Activated CD8-positive, alpha-beta T cell treated with anti-CD3 and anti-CD28 coated beads for 36 hours (primary cell): ENCODE data around the gene GFPT1. TPM values are rescaled to one million over a fixed set of nuclear protein-coding genes. Genes with fewer than 3 reads are reported as not detected.
"Not testable (repeated sequence)": the region's sequence is repeated elsewhere in the genome, so short reads cannot be mapped to it uniquely, and the experiment has no call there.

Experiments used
- ATAC-seq: fragments of 200-7000 bp; cut with Tn5 transposase; one replicate; pipeline ENCODE4 v1.10.0; 2021; ENCODE audit warnings: mild to moderate bottlenecking, moderate library complexity
- CTCF ChIA-PET: fragments of 350-600 bp; sonication (Branson Sonifier 250); formaldehyde crosslinking; loops from one replicate; lab custom pipeline; 2021; ENCODE audit warnings: antibody characterized with exemption; lab: Charles Lee
- POLR2A ChIA-PET: fragments of 350-600 bp; sonication (Branson Sonifier 250); formaldehyde crosslinking; loops from one replicate; lab custom pipeline; 2021; ENCODE audit warnings: antibody characterized with exemption; lab: Charles Lee
- DNase-seq: peaks from one replicate; pipeline ENCODE4 v3.0.0-alpha.2; 2020
- H3K27ac Mint-ChIP-seq: one replicate; pipeline ENCODE4 v1.8.0; 2021; ENCODE audit warnings: mild to moderate bottlenecking, mixed read lengths
- H3K27me3 Mint-ChIP-seq: one replicate; pipeline ENCODE4 v1.8.0; 2021; ENCODE audit warnings: mixed read lengths
- H3K36me3 Mint-ChIP-seq: one replicate; pipeline ENCODE4 v1.8.0; 2021; ENCODE audit warnings: low read depth, mixed read lengths
- H3K4me1 Mint-ChIP-seq: one replicate; pipeline ENCODE4 v1.8.0; 2021; ENCODE audit warnings: low read depth, mixed read lengths
- H3K4me3 Mint-ChIP-seq: one replicate; pipeline ENCODE4 v1.8.0; 2021; ENCODE audit warnings: mild to moderate bottlenecking, moderate library complexity, mixed read lengths
- H3K9me3 Mint-ChIP-seq: one replicate; pipeline ENCODE4 v1.8.0; 2021; ENCODE audit warnings: mixed read lengths
- intact Hi-C: fragments of 100-400 bp; cut with micrococcal nuclease; formaldehyde crosslinking; loops from one replicate; pipeline ENCODE4 v1.10.0; 2022
- total RNA-seq, 2 experiments: library from RNA; stranded (reverse); gene quantifications; one replicate each; pipeline ENCODE4 v1.2.3, GENCODE V29; 2021
- TF ChIP-seq, protein P1 (sequence below): fragments of 200-600 bp; IDR thresholded peaks from one replicate; pipeline ENCODE4 v1.8.0; 2022; ENCODE audit warnings: antibody characterized with exemption, mild to moderate bottlenecking

The GFPT1 gene
- total RNA-seq, 2 experiments from 2014 or later: 37.8 to 38.0 TPM

DNA sequence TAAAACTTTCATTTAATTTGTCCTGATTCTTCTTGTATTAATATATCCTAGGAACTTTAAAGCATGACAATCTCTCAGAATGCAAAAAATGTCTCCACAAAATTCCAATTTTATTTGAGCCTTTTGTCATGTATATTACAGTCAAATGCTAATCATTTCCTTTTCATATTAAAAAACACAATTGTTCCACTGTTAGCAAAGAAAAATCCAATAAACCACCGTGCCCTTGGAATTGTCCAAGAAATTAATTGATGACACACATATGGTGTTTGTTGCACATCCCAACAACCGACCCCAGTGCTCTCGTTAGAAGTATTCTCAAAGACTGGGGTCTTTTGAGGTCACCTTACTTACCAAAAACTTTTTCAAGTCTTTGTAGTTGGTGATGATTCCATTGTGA lies 28.1 kb downstream of the GFPT1 start:
- Mint-ChIP-seq H3K9me3 (no peaks in the 10 kb centered on the region), H3K27me3 (no peaks in the 10 kb centered on the region), H3K36me3 (peaks cover 36% of the 10 kb centered on the region), H3K4me3 (no peak overlapping the region), H3K27ac (no peak overlapping the region), H3K4me1 (no peaks in the 10 kb centered on the region)
- intact Hi-C loops: no loop called here
- no peak for DNase-seq
- POLR2A ChIA-PET: interaction anchor here (1.1 to 1.2 kb wide), 2 partner anchors 9 to 16 kb away, joined by 3 to 4 read pairs; no protein-coding TSS in a partner anchor
- CTCF ChIA-PET: interaction anchor here (0.8 to 1.8 kb wide), 2 partner anchors 17 to 22 kb away, joined by 3 to 8 read pairs; no protein-coding TSS in a partner anchor
- TF ChIP-seq, protein P1, sequence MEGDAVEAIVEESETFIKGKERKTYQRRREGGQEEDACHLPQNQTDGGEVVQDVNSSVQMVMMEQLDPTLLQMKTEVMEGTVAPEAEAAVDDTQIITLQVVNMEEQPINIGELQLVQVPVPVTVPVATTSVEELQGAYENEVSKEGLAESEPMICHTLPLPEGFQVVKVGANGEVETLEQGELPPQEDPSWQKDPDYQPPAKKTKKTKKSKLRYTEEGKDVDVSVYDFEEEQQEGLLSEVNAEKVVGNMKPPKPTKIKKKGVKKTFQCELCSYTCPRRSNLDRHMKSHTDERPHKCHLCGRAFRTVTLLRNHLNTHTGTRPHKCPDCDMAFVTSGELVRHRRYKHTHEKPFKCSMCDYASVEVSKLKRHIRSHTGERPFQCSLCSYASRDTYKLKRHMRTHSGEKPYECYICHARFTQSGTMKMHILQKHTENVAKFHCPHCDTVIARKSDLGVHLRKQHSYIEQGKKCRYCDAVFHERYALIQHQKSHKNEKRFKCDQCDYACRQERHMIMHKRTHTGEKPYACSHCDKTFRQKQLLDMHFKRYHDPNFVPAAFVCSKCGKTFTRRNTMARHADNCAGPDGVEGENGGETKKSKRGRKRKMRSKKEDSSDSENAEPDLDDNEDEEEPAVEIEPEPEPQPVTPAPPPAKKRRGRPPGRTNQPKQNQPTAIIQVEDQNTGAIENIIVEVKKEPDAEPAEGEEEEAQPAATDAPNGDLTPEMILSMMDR: no peak
- no peak for ATAC-seq

DNA sequence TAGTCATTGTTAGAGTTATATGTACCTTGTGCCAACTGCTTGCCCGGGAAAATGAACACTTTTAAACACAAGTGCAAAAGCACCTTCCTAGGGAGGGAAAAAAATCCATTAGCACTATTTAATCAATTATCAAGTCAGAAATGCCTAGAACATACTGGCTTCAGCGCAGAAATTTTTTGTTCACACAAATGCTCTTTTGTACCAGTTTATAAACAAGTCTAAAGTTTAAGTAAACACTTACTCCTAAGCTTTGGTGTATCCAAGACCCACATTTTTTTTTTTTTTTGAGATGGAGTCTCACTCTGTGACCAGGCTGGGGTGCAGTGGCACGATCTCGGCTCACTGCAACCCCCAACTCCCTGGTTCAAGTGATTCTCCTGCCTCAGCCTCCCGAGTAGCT lies 30.6 kb downstream of the GFPT1 start:
- TF ChIP-seq, protein P1: no peak
- peaks cover 32% of the 10 kb centered on the region for H3K36me3 Mint-ChIP-seq
- H3K27ac Mint-ChIP-seq: no peak overlapping the region
- CTCF ChIA-PET: no interaction called here
- H3K4me3 Mint-ChIP-seq: no peak overlapping the region
- POLR2A ChIA-PET: no interaction called here
- H3K9me3 Mint-ChIP-seq: no peaks in the 10 kb centered on the region
- intact Hi-C loops: no loop called here
- no peaks in the 10 kb centered on the region for H3K4me1 Mint-ChIP-seq
- H3K27me3 Mint-ChIP-seq: no peaks in the 10 kb centered on the region
- no peak for ATAC-seq
- no peak for DNase-seq

DNA sequence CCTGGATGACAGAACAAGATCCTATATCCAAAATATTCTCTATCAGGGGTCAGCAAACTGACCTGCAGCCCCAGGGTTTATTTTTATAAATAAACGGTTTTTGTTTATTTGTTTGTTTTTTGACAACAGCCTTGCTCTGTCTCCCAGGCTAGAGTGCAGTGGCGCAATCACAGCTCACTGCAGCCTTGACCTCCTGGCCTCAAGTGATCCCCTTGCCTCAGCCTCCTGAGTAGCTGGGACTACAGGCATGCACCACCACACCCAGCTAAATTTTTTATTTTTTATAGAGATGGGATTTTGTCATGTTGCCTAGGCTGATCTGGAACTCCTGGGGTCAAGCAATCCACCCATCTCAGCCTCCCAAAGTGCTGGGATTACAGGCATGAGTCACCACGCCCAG lies 32.1 kb downstream of the GFPT1 start:
- intact Hi-C loops, ATAC-seq, CTCF ChIA-PET, H3K9me3 Mint-ChIP-seq, H3K27me3 Mint-ChIP-seq, H3K27ac Mint-ChIP-seq, DNase-seq, H3K4me1 Mint-ChIP-seq, POLR2A ChIA-PET, H3K4me3 Mint-ChIP-seq: not testable (repeated sequence)
- H3K36me3 Mint-ChIP-seq: peaks cover 30% of the 10 kb centered on the region

DNA sequence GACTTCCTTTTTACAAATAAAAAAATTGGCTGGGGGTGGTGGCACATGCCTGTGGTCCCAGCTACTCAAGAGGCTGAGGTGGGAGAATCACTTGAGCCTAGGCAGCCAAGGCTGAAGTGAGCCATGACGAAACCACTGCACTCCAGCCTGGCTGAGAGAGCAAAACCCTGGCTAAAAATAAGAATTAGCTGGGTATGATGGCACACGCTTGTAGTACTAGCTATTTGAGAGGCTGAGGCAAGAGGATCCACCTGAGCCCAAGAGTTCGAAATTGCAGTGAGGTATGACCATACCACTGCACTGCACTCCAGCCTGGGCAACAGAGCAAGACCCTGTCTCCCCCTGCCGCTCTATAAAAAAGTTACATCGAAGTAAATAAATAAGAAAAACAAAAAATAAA lies 33.7 kb downstream of the GFPT1 start:
- ATAC-seq (no peak), DNase-seq (no peak)
- TF ChIP-seq, protein P1: no peak
- Mint-ChIP-seq H3K4me3 (no peak overlapping the region), H3K9me3 (no peaks in the 10 kb centered on the region), H3K27ac (no peak overlapping the region), H3K27me3 (no peaks in the 10 kb centered on the region), H3K36me3 (peaks cover 33% of the 10 kb centered on the region), H3K4me1 (no peaks in the 10 kb centered on the region)
- intact Hi-C loops: no loop called here
- ChIA-PET POLR2A (no interaction called here), CTCF (interaction anchor here (0.7 kb wide), 1 partner anchor 47 kb away, joined by 3 read pairs; no protein-coding TSS in a partner anchor)

DNA sequence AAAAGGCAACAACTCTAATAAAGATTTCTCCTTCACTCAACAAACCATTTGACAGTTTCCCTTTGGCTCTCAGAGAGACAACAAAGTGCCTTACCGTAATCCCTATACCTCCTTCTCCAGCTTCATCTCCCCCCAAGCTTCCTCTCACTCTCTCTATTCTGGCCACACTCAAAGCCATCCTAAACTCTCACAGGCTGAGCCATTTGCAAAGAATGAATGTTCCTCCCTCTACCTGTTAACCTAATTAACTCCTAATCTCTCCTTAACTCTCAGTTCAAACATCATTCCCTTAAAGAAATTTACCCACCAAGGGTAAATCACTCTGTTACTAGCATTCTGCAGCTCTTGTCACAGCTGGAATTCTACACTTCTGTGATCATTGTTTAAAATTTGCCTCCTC lies 38.2 kb downstream of the GFPT1 start:
- Mint-ChIP-seq H3K36me3 (peaks cover 37% of the 10 kb centered on the region), H3K9me3 (no peaks in the 10 kb centered on the region), H3K4me3 (no peak overlapping the region), H3K4me1 (peaks cover 20% of the 10 kb centered on the region), H3K27ac (no peak overlapping the region), H3K27me3 (no peaks in the 10 kb centered on the region)
- TF ChIP-seq, protein P1: no peak
- ATAC-seq (no peak), DNase-seq (no peak)
- intact Hi-C loops: no loop called here
- ChIA-PET CTCF (no interaction called here), POLR2A (interaction anchor here (0.5 kb wide), 1 partner anchor 404 kb away, joined by 3 read pairs; no protein-coding TSS in a partner anchor)
